RWPE2 (cell line): ENCODE data around the gene PRKG1.
"Not testable (repeated sequence)": the region's sequence is repeated elsewhere in the genome, so short reads cannot be mapped to it uniquely, and the experiment has no call there.

Source experiments
- ATAC-seq: fragments of 200-7000 bp; cut with Tn5 transposase; 3 replicates; pipeline ENCODE4 v1.9.1; 2021; ENCODE audit warnings: low read depth
- DNase-seq: peaks from one replicate; pipeline ENCODE4 v3.0.0-alpha.2; 2020; ENCODE audit warnings: low spot score
- H3K27ac ChIP-seq: fragments of 450-650 bp; 2 replicates; pipeline ENCODE4 v1.5.1; 2017; ENCODE audit warnings: mild to moderate bottlenecking; ENCODE audit not compliant: poor library complexity, severe bottlenecking
- H3K27me3 ChIP-seq: fragments of 250-450 bp; sonication (Bioruptor Pico); 2 replicates; pipeline ENCODE4 v1.5.1; 2021; ENCODE audit warnings: mild to moderate bottlenecking, moderate library complexity; ENCODE audit not compliant: insufficient read depth, poor library complexity, severe bottlenecking
- H3K36me3 ChIP-seq: fragments of 250-450 bp; sonication (Bioruptor Pico); 2 replicates; pipeline ENCODE4 v1.5.1; 2020; ENCODE audit warnings: low read depth, mild to moderate bottlenecking, moderate library complexity
- H3K4me1 ChIP-seq: fragments of 250-450 bp; sonication (Bioruptor Pico); 2 replicates; pipeline ENCODE4 v1.5.1; 2021; ENCODE audit warnings: mild to moderate bottlenecking, moderate library complexity; ENCODE audit not compliant: insufficient read depth, poor library complexity, severe bottlenecking
- H3K4me3 ChIP-seq: fragments of 250-450 bp; sonication (Bioruptor Pico); 2 replicates; pipeline ENCODE4 v1.5.1; 2021; ENCODE audit warnings: mild to moderate bottlenecking, moderate library complexity; ENCODE audit not compliant: severe bottlenecking
- H3K9me3 ChIP-seq: fragments of 250-450 bp; sonication (Bioruptor Pico); 2 replicates; pipeline ENCODE4 v1.5.1; 2021; ENCODE audit warnings: mild to moderate bottlenecking, moderate library complexity; ENCODE audit not compliant: severe bottlenecking
- TF ChIP-seq, protein P1 (sequence below): fragments of 450-650 bp; IDR thresholded peaks from one replicate; pipeline ENCODE4 v1.5.1; 2017; ENCODE audit warnings: mild to moderate bottlenecking, moderate library complexity; ENCODE audit not compliant: poor library complexity, severe bottlenecking

PRKG1 gene

DNA sequence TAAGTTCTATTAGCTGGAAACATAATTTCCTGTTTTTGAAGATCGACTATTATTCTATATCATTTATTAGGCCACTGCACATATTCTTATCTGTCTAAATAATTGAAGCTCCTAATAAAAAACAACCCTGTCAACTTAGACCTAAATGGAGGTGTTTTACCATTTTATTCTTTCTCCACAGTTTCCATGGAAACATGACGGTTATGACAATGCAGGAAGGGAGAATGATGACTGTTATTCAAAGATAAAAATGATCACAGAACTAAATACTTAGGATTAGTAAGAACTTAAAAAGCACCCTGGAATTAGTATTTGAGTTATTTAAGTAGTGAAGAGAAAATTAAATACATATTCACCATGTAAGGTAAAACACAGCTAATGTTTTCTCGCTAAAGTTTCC, 1119.9 kb downstream of the PRKG1 start:
- no peak overlapping the region for H3K4me3 ChIP-seq
- H3K27ac ChIP-seq: no peak overlapping the region
- H3K9me3 ChIP-seq: no peaks in the 10 kb centered on the region
- H3K27me3 ChIP-seq: peaks cover 3% of the 10 kb centered on the region
- no peak for ATAC-seq
- H3K36me3 ChIP-seq: no peaks in the 10 kb centered on the region
- TF ChIP-seq, protein P1, sequence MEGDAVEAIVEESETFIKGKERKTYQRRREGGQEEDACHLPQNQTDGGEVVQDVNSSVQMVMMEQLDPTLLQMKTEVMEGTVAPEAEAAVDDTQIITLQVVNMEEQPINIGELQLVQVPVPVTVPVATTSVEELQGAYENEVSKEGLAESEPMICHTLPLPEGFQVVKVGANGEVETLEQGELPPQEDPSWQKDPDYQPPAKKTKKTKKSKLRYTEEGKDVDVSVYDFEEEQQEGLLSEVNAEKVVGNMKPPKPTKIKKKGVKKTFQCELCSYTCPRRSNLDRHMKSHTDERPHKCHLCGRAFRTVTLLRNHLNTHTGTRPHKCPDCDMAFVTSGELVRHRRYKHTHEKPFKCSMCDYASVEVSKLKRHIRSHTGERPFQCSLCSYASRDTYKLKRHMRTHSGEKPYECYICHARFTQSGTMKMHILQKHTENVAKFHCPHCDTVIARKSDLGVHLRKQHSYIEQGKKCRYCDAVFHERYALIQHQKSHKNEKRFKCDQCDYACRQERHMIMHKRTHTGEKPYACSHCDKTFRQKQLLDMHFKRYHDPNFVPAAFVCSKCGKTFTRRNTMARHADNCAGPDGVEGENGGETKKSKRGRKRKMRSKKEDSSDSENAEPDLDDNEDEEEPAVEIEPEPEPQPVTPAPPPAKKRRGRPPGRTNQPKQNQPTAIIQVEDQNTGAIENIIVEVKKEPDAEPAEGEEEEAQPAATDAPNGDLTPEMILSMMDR: no peak
- no peaks in the 10 kb centered on the region for H3K4me1 ChIP-seq
- no peak for DNase-seq

DNA sequence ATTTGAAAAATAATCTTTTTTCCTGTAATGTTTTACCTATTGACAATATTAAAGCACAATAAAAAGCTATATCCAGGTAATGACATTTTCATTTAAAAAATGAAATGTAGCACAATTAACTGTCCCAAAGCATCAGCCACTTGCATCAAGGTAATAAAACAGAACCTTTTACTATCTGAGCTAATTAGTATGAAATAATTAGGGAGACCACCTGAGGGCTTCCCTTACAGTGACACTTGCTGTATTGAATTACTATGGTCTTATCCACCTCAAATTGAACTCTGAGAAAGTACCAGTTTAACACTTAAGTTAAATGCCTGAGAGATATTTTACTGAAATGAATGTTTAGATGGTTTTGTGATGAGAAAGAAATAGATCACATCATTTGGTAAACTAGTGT, 1120.4 kb downstream of the PRKG1 start:
- H3K4me3 ChIP-seq: no peak overlapping the region
- H3K4me1 ChIP-seq: no peaks in the 10 kb centered on the region
- no peak for ATAC-seq
- DNase-seq: no peak
- peaks cover 3% of the 10 kb centered on the region for H3K27me3 ChIP-seq
- TF ChIP-seq, protein P1: no peak
- no peaks in the 10 kb centered on the region for H3K9me3 ChIP-seq
- no peak overlapping the region for H3K27ac ChIP-seq
- no peaks in the 10 kb centered on the region for H3K36me3 ChIP-seq

DNA sequence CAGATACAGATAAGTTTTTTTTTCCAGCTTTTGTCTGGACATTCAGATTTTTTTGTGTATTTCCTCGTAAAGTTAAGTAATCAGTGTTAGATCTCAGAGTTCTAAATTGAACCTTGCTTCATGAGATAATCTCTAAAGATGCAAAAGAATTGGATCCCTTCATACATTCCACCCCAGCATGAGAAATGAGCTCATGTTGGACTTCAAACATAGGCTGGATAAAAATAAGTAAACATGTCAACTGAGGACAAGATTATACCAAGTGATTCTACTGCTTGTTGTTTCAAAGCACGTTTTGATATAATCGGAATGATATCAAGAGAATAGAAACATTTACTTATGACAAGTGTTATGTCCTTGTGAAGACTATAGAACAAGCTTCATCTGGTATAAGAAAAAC, 1122.8 kb downstream of the PRKG1 start:
- H3K9me3 ChIP-seq: no peaks in the 10 kb centered on the region
- no peaks in the 10 kb centered on the region for H3K4me1 ChIP-seq
- DNase-seq (no peak), ATAC-seq (no peak)
- H3K4me3 ChIP-seq: no peak overlapping the region
- H3K27me3 ChIP-seq: peaks cover 3% of the 10 kb centered on the region
- TF ChIP-seq, protein P1: no peak
- no peak overlapping the region for H3K27ac ChIP-seq
- H3K36me3 ChIP-seq: no peaks in the 10 kb centered on the region

DNA sequence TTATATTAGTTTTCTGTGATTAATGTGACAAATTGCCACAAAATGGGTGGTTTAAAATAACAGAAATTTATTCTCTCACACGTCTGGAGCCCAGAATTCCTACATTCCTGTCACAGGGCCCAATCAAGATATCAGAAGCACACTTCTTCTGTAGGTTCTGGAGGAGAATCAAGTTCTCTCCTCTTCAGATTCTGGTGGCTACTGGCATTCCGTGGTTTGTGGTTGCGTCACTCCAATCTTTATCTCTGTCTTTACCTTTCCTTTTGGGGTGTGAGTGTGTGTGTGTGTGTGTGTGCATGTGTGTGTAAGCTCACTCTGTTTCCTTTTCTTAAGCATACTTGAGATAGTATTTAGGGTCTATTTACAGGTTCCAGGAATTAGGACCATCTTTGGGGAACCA, 1124.3 kb downstream of the PRKG1 start:
- no peaks in the 10 kb centered on the region for H3K4me1 ChIP-seq
- no peak overlapping the region for H3K27ac ChIP-seq
- peaks cover 3% of the 10 kb centered on the region for H3K27me3 ChIP-seq
- no peaks in the 10 kb centered on the region for H3K36me3 ChIP-seq
- ATAC-seq (no peak), DNase-seq (no peak)
- no peak overlapping the region for H3K4me3 ChIP-seq
- H3K9me3 ChIP-seq: no peaks in the 10 kb centered on the region
- TF ChIP-seq, protein P1: no peak

DNA sequence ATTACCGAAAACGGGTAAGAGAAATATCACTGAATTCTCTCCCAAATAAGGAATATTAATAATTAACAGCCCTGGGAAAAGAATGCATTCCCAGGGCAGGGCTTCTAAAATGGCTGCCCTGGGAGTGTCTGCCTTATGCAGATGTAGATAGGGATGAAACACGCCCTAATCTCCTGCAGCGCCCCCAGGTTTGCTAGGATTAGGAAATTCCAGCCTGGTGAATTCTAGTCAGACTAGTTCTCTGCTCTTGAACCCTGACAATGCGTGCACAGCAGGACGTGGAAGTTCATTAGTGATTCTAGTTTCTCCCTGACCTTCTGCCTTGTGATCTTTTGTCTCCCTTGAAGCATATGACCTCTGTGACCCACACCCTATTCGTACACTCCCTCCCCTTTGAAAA, 1130.6 kb downstream of the PRKG1 start:
- H3K27me3 ChIP-seq, H3K9me3 ChIP-seq, DNase-seq, H3K36me3 ChIP-seq, H3K4me1 ChIP-seq, H3K27ac ChIP-seq, H3K4me3 ChIP-seq, ATAC-seq: not testable (repeated sequence)
